ENCODE results near the gene DHDH. TPM values are rescaled to one million over a fixed set of nuclear protein-coding genes. Genes with fewer than 3 reads are reported as not detected.
A peak's percentile ranks its signal among the peaks of the same experiment; 100 is the strongest.

The DHDH gene
- total RNA-seq, 1 experiment from 2014 or later: 3.3 TPM

DNA sequence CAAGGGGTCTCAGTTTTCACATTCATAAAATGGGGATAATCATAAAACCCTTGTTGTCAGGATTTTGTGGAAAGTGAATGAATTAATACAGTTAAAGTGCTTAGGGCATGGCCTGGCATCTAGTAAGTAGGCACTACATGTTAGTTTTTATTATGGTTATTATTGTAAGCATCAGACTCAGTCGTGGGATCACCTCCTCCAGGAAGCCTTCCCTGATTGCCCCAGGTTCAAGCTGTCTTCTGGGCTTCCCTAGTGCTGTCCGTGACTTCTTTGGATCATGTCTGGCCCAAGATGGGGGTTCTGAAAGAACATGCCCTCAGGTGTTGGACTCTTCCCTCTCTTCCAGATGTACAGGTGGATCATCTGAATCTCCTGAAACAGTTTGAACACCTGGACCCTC lies 22.7 kb upstream of the DHDH start:
- H3K4me3 ChIP-seq (ENCODE audit: low read depth, low read length): no peak overlapping the region
- Mint-ChIP-seq H3K36me3 (ENCODE audit: insufficient read depth, unreplicated experiment) (peaks cover 66% of the 10 kb centered on the region), H3K27me3 (ENCODE audit: insufficient read depth, unreplicated experiment) (no peaks in the 10 kb centered on the region), H3K4me3 (ENCODE audit: unreplicated experiment) (no peak overlapping the region), H3K27ac (ENCODE audit: unreplicated experiment) (no peak overlapping the region), H3K9me3 (ENCODE audit: unreplicated experiment) (no peaks in the 10 kb centered on the region), H3K4me1 (ENCODE audit: low read depth, unreplicated experiment) (peaks cover 11% of the 10 kb centered on the region)
- intact Hi-C loops (cut with micrococcal nuclease; ENCODE audit: unreplicated experiment): no loop called here
- no TSS peak for BruUV-seq (replicated peaks)
- TF ChIP-seq, protein P1, sequence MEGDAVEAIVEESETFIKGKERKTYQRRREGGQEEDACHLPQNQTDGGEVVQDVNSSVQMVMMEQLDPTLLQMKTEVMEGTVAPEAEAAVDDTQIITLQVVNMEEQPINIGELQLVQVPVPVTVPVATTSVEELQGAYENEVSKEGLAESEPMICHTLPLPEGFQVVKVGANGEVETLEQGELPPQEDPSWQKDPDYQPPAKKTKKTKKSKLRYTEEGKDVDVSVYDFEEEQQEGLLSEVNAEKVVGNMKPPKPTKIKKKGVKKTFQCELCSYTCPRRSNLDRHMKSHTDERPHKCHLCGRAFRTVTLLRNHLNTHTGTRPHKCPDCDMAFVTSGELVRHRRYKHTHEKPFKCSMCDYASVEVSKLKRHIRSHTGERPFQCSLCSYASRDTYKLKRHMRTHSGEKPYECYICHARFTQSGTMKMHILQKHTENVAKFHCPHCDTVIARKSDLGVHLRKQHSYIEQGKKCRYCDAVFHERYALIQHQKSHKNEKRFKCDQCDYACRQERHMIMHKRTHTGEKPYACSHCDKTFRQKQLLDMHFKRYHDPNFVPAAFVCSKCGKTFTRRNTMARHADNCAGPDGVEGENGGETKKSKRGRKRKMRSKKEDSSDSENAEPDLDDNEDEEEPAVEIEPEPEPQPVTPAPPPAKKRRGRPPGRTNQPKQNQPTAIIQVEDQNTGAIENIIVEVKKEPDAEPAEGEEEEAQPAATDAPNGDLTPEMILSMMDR (IDR thresholded peaks at IDR 0.05; ENCODE audit: insufficient read depth in 1 of 2, low read depth in 1 of 2, low read length in 1 of 2, severe bottlenecking in 1 of 2, unreplicated experiment in 1 of 2): no peak
- H3K36me3 ChIP-seq (ENCODE audit: control insufficient read depth, insufficient read depth, low read length): peaks cover 8% of the 10 kb centered on the region
- ChIA-PET POLR2A (interaction anchor here (0.7 kb wide), 1 partner anchor 58 kb away, joined by 5 read pairs; no protein-coding TSS in a partner anchor), CTCF (no interaction called here)
- no peak for DNase-seq
- H3K4me1 ChIP-seq: peaks cover 16% of the 10 kb centered on the region
- no peaks in the 10 kb centered on the region for H3K9me3 ChIP-seq
- no peaks in the 10 kb centered on the region for H3K27me3 ChIP-seq (replicated peaks; ENCODE audit: control insufficient read depth, insufficient read depth, low read length)

DNA sequence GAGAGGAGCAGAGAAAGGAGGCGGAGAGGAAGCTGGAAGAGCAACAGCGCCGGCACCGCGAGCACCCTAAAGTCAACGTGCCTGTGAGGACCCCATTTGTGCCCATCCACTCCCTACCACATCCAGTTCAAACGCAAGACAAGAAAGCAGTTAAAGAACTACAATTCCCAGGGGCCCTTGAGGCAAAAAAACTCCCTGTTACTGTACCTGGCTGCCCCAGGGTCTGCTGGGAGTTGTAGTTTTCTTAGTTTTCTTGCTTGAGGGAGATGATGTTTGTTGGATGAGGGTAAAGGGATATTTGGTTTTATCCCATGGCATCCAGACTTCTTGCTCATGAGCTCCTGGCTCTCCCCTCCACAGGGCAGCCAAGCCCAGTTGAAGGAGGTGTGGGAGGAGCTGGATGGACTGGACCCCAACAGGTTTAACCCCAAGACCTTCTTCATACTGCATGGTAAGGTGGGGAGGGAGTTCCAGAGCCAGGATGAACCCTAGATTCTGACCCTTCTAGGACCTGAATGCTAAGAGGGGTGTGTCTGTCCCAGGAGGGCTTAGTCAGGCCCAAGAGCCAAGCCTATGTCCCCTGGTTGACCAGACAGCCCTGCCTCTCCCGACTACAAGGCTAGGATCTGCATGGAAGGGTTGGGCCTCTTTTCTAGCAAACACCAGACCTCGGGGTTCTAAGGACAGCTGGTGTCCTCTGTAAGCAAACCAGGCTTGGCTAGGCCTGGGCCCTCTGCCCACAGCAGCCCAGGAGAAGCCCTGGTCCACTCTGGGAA lies 20.2 kb upstream of the DHDH start:
- POLR2A ChIA-PET: no interaction called here
- Histone ChIP-seq H3K9me3 (no peaks in the 10 kb centered on the region), H3K36me3 (ENCODE audit: control insufficient read depth, insufficient read depth, low read length) (peaks cover 9% of the 10 kb centered on the region), H3K4me3 (ENCODE audit: low read depth, low read length) (no peak overlapping the region), H3K27me3 (replicated peaks; ENCODE audit: control insufficient read depth, insufficient read depth, low read length) (no peaks in the 10 kb centered on the region), H3K4me1 (peaks cover 5% of the 10 kb centered on the region)
- TF ChIP-seq, protein P1 (IDR thresholded peaks at IDR 0.05; ENCODE audit: insufficient read depth in 1 of 2, low read depth in 1 of 2, low read length in 1 of 2, severe bottlenecking in 1 of 2, unreplicated experiment in 1 of 2): no peak
- H3K27ac Mint-ChIP-seq (ENCODE audit: unreplicated experiment): no peak overlapping the region
- H3K9me3 Mint-ChIP-seq (ENCODE audit: unreplicated experiment): no peaks in the 10 kb centered on the region
- H3K27me3 Mint-ChIP-seq (ENCODE audit: insufficient read depth, unreplicated experiment): no peaks in the 10 kb centered on the region
- CTCF ChIA-PET: no interaction called here
- H3K4me3 Mint-ChIP-seq (ENCODE audit: unreplicated experiment): no peak overlapping the region
- H3K4me1 Mint-ChIP-seq (ENCODE audit: low read depth, unreplicated experiment): peaks cover 2% of the 10 kb centered on the region
- peaks cover 50% of the 10 kb centered on the region for H3K36me3 Mint-ChIP-seq (ENCODE audit: insufficient read depth, unreplicated experiment)
- DNase-seq: peak in 1 of 2 experiments; percentile 43
- intact Hi-C loops (cut with micrococcal nuclease; ENCODE audit: unreplicated experiment): no loop called here
- BruUV-seq (replicated peaks): no TSS peak

- H3K4me1 Mint-ChIP-seq (ENCODE audit: low read depth, unreplicated experiment): no peaks in the 10 kb centered on the region
- no TSS peak for BruUV-seq (replicated peaks)
- H3K4me3 Mint-ChIP-seq (ENCODE audit: unreplicated experiment): no peak overlapping the region
- intact Hi-C loops (cut with micrococcal nuclease; ENCODE audit: unreplicated experiment): no loop called here
- TF ChIP-seq, protein P1 (IDR thresholded peaks at IDR 0.05; ENCODE audit: insufficient read depth in 1 of 2, low read depth in 1 of 2, low read length in 1 of 2, severe bottlenecking in 1 of 2, unreplicated experiment in 1 of 2): no peak
- Histone ChIP-seq H3K4me3 (ENCODE audit: low read depth, low read length) (no peak overlapping the region), H3K9me3 (no peaks in the 10 kb centered on the region), H3K36me3 (ENCODE audit: control insufficient read depth, insufficient read depth, low read length) (peaks cover 10% of the 10 kb centered on the region), H3K4me1 (no peaks in the 10 kb centered on the region), H3K27me3 (replicated peaks; ENCODE audit: control insufficient read depth, insufficient read depth, low read length) (no peaks in the 10 kb centered on the region)
- no peaks in the 10 kb centered on the region for H3K9me3 Mint-ChIP-seq (ENCODE audit: unreplicated experiment)
- H3K27ac Mint-ChIP-seq (ENCODE audit: unreplicated experiment): no peak overlapping the region
- peaks cover 42% of the 10 kb centered on the region for H3K36me3 Mint-ChIP-seq (ENCODE audit: insufficient read depth, unreplicated experiment)
- no peak for DNase-seq
- ChIA-PET POLR2A (no interaction called here), CTCF (no interaction called here)
- no peaks in the 10 kb centered on the region for H3K27me3 Mint-ChIP-seq (ENCODE audit: insufficient read depth, unreplicated experiment)
Observed at GRCh38 chr19:48914181-48914580, 19.3 kb upstream of the DHDH start.
